Activated CD4-positive, alpha-beta T cell treated with anti-CD3 and anti-CD28 coated beads, Interleukin-2, amount 10 ng/mL, durations not matched to agents 7 days and 5 days (primary cell): ENCODE measurements around the gene CCK. TPM values are rescaled to one million over a fixed set of nuclear protein-coding genes. Genes with fewer than 3 reads are reported as not detected.
A peak's percentile ranks its signal among the peaks of the same experiment; 100 is the strongest.

Experiments
- CTCF ChIA-PET: fragments of 350-600 bp; sonication (Branson Sonifier 250); formaldehyde crosslinking; loops from one replicate; lab custom pipeline; 2021; ENCODE audit warnings: antibody characterized with exemption; lab: Charles Lee
- POLR2A ChIA-PET: fragments of 350-600 bp; sonication (Branson Sonifier 250); formaldehyde crosslinking; loops from one replicate; lab custom pipeline; 2021; ENCODE audit warnings: antibody characterized with exemption; lab: Charles Lee
- DNase-seq: peaks from one replicate; pipeline ENCODE4 v3.0.0-alpha.2; 2020
- H3K27ac Mint-ChIP-seq: one replicate; pipeline ENCODE4 v1.8.0; 2021; ENCODE audit warnings: mild to moderate bottlenecking, moderate library complexity, mixed read lengths
- H3K27me3 Mint-ChIP-seq: one replicate; pipeline ENCODE4 v1.8.0; 2021; ENCODE audit warnings: mixed read lengths
- H3K36me3 Mint-ChIP-seq: one replicate; pipeline ENCODE4 v1.8.0; 2021; ENCODE audit warnings: low read depth, mixed read lengths
- H3K4me1 Mint-ChIP-seq: one replicate; pipeline ENCODE4 v1.8.0; 2021; ENCODE audit warnings: mixed read lengths
- H3K4me3 Mint-ChIP-seq: one replicate; pipeline ENCODE4 v1.8.0; 2021; ENCODE audit warnings: mild to moderate bottlenecking, moderate library complexity, mixed read lengths
- H3K9me3 Mint-ChIP-seq: one replicate; pipeline ENCODE4 v1.8.0; 2021; ENCODE audit warnings: mixed read lengths
- total RNA-seq, 2 experiments: library from RNA; stranded (reverse); gene quantifications; one replicate each; pipeline ENCODE4 v1.2.3, GENCODE V29; 2021

CCK gene
- total RNA-seq, 2 experiments from 2014 or later: not detected

- Mint-ChIP-seq H3K4me1 (peaks cover 14% of the 10 kb centered on the region), H3K27me3 (peaks cover 9% of the 10 kb centered on the region), H3K36me3 (peaks cover 12% of the 10 kb centered on the region), H3K9me3 (no peaks in the 10 kb centered on the region), H3K4me3 (no peak overlapping the region), H3K27ac (no peak overlapping the region)
- ChIA-PET POLR2A (no interaction called here), CTCF (interaction anchor here (1.7 kb wide), 1 partner anchor 25 kb away, joined by 3 read pairs; no protein-coding TSS in a partner anchor)
- DNase-seq: no peak
Observed at GRCh38 chr3:42229266-42229941, 36.6 kb downstream of the CCK start.

DNA sequence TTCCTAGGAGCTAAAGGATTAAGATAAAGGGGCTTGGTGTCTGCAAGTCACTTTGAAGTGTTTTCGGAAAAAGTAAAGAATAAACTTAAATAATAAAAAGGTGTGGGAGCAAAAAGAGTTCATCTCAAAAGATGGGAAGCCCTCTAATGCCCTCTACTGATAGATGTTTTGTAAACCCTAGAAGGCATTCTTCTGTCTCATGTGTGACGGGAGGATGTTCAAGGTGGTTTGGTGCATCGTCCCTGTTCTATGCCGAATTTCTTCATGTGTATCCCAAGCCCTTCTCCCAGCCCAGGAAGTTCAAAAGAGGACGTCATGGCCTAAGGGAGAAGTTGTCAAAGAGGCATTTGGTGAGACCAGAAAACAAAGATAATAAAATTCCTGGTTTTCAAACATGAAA, 37.2 kb downstream of the CCK start:
- Mint-ChIP-seq H3K4me1 (peaks cover 14% of the 10 kb centered on the region), H3K27me3 (peaks cover 4% of the 10 kb centered on the region), H3K36me3 (peaks cover 16% of the 10 kb centered on the region), H3K4me3 (no peak overlapping the region), H3K27ac (no peak overlapping the region), H3K9me3 (no peaks in the 10 kb centered on the region)
- POLR2A ChIA-PET: no interaction called here
- CTCF ChIA-PET: interaction anchor here (1.7 kb wide), 1 partner anchor 25 kb away, joined by 3 read pairs; no protein-coding TSS in a partner anchor
- peak; percentile 13 for DNase-seq

GRCh38 chr3:42226470-42227425, 39.2 kb downstream of the CCK start:
- ChIA-PET POLR2A (no interaction called here), CTCF (no interaction called here)
- Mint-ChIP-seq H3K27me3 (peaks cover 4% of the 10 kb centered on the region), H3K27ac (no peak overlapping the region), H3K36me3 (peaks cover 18% of the 10 kb centered on the region), H3K4me1 (peaks cover 14% of the 10 kb centered on the region), H3K4me3 (no peak overlapping the region), H3K9me3 (no peaks in the 10 kb centered on the region)
- DNase-seq: no peak

DNA sequence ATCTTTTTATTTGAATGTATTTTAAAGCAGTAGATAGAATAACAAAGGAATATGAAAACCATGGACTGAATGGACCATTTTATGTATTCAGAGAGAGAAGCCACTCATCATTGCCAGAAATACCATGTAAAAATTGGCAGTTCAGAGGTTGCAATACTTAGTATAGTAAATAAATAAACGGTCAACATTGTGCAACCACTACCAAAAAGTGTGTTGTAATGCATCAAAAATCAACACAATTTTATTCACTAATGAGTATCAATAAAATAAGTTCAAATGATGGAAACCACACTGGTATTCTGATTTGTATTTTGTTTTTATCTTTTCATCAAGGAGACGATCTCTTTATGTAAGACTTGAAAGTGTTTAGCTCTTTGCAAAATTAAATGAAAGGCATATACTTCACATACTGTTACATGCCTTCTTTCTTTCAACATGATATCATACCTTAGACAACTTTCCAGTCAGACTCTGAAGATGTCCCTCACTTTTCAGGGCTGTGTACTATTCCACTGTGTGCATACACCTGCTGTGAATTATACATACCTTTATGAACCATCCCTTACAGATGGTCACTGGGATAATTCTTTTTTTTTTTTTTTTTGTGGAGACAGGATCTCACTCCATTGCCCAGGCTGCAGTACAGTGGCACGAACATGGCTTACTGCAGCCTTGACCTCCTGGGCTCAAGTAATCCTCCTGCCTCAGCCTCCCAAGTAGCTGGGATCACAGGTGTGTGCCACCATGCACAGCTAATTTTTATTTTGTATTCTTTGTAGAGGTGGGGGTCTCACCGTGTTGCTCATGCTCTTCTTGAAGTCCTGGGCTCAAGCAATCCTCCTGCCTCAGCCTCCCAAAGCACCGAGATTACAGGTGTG, 40.3 kb downstream of the CCK start:
- H3K4me3 Mint-ChIP-seq: no peak overlapping the region
- DNase-seq: no peak
- H3K36me3 Mint-ChIP-seq: peaks cover 19% of the 10 kb centered on the region
- no peak overlapping the region for H3K27ac Mint-ChIP-seq
- peaks cover 4% of the 10 kb centered on the region for H3K27me3 Mint-ChIP-seq
- ChIA-PET POLR2A (no interaction called here), CTCF (no interaction called here)
- peaks cover 14% of the 10 kb centered on the region for H3K4me1 Mint-ChIP-seq
- H3K9me3 Mint-ChIP-seq: no peaks in the 10 kb centered on the region

DNA sequence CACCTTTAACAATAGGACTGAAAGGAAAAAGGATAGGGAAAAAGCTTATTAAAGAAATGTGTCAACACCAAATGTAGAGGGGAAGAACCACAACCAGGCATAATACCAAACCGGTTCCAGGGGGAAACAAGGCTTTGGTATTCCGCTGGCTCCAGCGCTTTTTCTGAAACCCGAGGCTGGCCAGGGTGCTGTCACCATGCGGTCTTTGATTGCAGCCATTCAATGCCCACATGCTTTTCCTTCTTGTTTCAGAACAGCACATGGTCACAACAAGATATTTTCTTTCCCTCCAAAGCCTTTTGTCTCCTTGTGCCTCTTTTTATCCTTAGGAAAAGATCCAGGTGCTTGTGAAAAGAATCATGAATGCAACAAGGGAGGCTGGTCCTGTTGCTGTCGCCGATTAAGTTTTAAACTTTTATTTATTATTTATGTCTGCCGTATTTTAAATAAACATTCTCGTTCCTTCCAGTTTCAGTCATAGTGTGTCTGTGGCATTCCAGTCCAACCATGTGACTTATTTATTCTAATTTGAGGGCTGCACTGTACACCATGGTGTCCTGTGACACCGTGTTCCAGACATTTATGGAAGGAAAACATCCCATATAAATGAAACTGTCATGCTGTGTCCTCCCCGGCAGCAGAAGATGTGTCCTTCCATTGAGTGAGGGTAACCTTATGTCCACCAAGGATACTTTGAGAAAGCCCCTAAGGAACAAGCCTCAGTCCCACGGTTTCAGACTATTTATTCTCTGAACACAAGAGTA, 41.1 kb downstream of the CCK start:
- DNase-seq: no peak
- Mint-ChIP-seq H3K27ac (no peak overlapping the region), H3K4me1 (peaks cover 18% of the 10 kb centered on the region), H3K9me3 (no peaks in the 10 kb centered on the region), H3K36me3 (peaks cover 27% of the 10 kb centered on the region), H3K27me3 (peaks cover 3% of the 10 kb centered on the region), H3K4me3 (no peak overlapping the region)
- ChIA-PET POLR2A (no interaction called here), CTCF (no interaction called here)

DNA sequence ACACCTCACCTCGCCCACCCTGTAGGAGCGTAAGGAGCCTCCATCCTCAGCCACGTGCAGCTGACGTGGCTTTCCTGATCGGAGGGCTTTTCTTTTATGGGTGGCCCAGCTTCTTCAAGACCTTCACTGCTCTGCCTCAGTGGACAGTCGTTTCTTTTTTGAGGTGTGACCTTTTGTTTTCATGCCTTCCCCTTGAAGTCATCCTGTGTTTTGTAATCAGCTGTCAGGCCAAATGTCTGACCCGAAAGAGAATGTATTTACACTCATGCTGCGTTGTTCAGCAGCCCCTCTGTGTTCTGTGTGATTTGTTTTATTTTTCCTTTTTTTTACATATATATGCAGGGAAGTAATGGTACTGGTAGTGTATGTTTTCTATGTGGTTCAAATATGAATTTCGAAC, 41.8 kb downstream of the CCK start:
- POLR2A ChIA-PET: no interaction called here
- Mint-ChIP-seq H3K36me3 (peaks cover 27% of the 10 kb centered on the region), H3K4me3 (no peak overlapping the region), H3K9me3 (no peaks in the 10 kb centered on the region), H3K4me1 (peaks cover 20% of the 10 kb centered on the region), H3K27me3 (peaks cover 3% of the 10 kb centered on the region), H3K27ac (no peak overlapping the region)
- CTCF ChIA-PET: interaction anchor here (0.9 kb wide), 1 partner anchor 9 kb away, joined by 3 read pairs; no protein-coding TSS in a partner anchor
- no peak for DNase-seq

DNA sequence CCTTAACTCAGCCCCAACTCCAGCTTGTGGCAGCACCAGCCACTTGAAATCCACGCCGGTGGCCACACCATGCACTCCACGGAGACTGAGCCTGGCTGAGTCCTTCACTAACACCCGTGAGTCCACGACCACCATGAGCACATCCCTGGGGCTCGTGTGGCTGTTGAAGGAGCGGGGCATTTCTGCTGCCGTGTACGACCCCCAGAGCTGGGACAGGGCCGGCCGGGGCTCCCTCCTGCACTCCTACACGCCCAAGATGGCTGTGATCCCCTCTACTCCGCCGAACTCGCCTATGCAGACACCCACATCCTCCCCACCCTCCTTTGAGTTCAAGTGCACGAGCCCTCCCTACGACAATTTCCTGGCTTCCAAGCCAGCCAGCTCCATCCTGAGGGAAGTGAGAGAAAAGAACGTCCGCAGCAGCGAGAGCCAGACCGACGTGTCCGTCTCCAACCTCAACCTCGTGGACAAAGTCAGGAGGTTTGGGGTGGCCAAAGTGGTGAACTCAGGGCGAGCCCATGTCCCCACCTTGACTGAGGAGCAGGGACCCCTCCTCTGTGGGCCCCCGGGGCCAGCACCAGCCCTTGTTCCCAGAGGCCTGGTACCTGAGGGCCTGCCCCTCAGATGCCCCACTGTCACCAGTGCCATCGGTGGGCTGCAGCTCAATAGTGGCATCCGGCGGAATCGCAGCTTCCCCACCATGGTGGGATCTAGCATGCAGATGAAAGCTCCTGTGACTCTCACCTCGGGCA, 42.9 kb downstream of the CCK start:
- Mint-ChIP-seq H3K4me1 (peaks cover 25% of the 10 kb centered on the region), H3K4me3 (no peak overlapping the region), H3K27me3 (no peaks in the 10 kb centered on the region), H3K27ac (peak overlapping the region; percentile 64), H3K36me3 (peaks cover 29% of the 10 kb centered on the region), H3K9me3 (no peaks in the 10 kb centered on the region)
- POLR2A ChIA-PET: no interaction called here
- no peak for DNase-seq
- CTCF ChIA-PET: interaction anchor here (0.6 to 0.9 kb wide), 2 partner anchors 24 to 1397 kb away, joined by 3 read pairs; no protein-coding TSS in a partner anchor

GRCh38 chr3:42220436-42221121, 45.4 kb downstream of the CCK start:
- no peak overlapping the region for H3K27ac Mint-ChIP-seq
- H3K9me3 Mint-ChIP-seq: no peaks in the 10 kb centered on the region
- POLR2A ChIA-PET: no interaction called here
- no peak for DNase-seq
- H3K4me3 Mint-ChIP-seq: no peak overlapping the region
- H3K27me3 Mint-ChIP-seq: no peaks in the 10 kb centered on the region
- peaks cover 39% of the 10 kb centered on the region for H3K4me1 Mint-ChIP-seq
- CTCF ChIA-PET: no interaction called here
- H3K36me3 Mint-ChIP-seq: peaks cover 32% of the 10 kb centered on the region

DNA sequence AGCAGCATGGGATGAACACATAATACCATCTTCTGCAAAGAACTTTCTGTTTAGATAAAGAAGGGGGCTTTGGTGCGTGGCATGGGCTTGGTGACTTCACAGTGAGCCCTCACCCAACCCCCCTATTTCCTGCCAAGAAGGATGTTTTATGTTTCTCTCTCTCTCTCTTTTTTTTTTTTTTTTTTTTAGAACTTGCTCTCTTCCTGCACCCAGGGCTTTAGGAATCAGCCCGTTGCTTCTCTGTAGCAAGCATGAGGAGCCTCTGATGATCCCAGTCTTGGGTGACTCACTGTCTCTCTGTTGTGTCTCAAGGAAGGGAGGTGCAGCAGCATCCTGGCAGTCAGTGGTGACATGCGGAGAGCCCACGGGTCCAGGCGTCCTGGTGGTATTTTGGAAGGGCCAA, 49.1 kb downstream of the CCK start:
- peak; percentile 53 for DNase-seq
- peak overlapping the region; percentile 52 for H3K4me3 Mint-ChIP-seq
- no peaks in the 10 kb centered on the region for H3K27me3 Mint-ChIP-seq
- peaks cover 73% of the 10 kb centered on the region for H3K4me1 Mint-ChIP-seq
- H3K36me3 Mint-ChIP-seq: peaks cover 36% of the 10 kb centered on the region
- H3K27ac Mint-ChIP-seq: peak overlapping the region; percentile 86
- ChIA-PET CTCF (no interaction called here), POLR2A (interaction anchor here (0.6 kb wide), 1 partner anchor 1775 kb away, joined by 3 read pairs; no protein-coding TSS in a partner anchor)
- no peaks in the 10 kb centered on the region for H3K9me3 Mint-ChIP-seq

DNA sequence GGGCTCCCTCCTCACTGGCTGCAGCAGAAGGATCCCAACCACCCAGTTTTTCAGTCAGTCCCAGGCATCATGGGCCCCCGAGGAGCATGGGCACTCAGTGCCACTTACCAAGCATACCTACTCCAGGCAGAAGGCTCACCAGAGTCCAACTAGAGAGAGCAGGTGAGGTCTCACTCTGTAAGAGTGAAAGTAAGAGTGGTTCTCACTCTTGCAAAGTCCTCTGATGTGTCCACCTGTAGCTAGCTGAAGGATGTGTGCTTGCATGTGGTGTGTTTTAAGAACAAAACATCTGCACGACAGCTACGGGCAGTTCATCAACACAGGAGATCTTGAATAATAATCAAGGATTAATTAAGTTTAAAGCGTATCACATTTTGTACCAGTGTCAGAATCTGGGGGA, 49.7 kb downstream of the CCK start:
- peak; percentile 40 for DNase-seq
- H3K36me3 Mint-ChIP-seq: peaks cover 42% of the 10 kb centered on the region
- peak overlapping the region; percentile 86 for H3K27ac Mint-ChIP-seq
- no peaks in the 10 kb centered on the region for H3K9me3 Mint-ChIP-seq
- CTCF ChIA-PET: no interaction called here
- POLR2A ChIA-PET: no interaction called here
- peak overlapping the region; percentile 52 for H3K4me3 Mint-ChIP-seq
- H3K4me1 Mint-ChIP-seq: peaks cover 79% of the 10 kb centered on the region
- H3K27me3 Mint-ChIP-seq: no peaks in the 10 kb centered on the region
